Neural crest cell (in vitro differentiated cells): ENCODE data around the gene IZUMO1. TPM values are rescaled to one million over a fixed set of nuclear protein-coding genes. Genes with fewer than 3 reads are reported as not detected.

Experiments
- DNase-seq: peaks from one replicate; pipeline ENCODE4 v3.0.0; 2021; ENCODE audit warnings: low read depth, mixed read lengths, low spot score
- H3K27ac Mint-ChIP-seq: one replicate; pipeline ENCODE4 v1.8.0; 2021; ENCODE audit warnings: mild to moderate bottlenecking, mixed read lengths; ENCODE audit not compliant: unreplicated experiment
- H3K27me3 Mint-ChIP-seq: 2 replicates; pipeline ENCODE4 v1.8.0; 2021; ENCODE audit warnings: low read depth, mild to moderate bottlenecking, mixed read lengths
- H3K36me3 Mint-ChIP-seq: 2 replicates; pipeline ENCODE4 v1.8.0; 2021; ENCODE audit warnings: low read depth, mild to moderate bottlenecking, mixed read lengths
- H3K4me1 Mint-ChIP-seq: 2 replicates; pipeline ENCODE4 v1.8.0; 2021; ENCODE audit warnings: mixed read lengths
- H3K4me3 Mint-ChIP-seq: one replicate; pipeline ENCODE4 v1.8.0; 2021; ENCODE audit warnings: mild to moderate bottlenecking, mixed read lengths
- H3K9me3 Mint-ChIP-seq: 2 replicates; pipeline ENCODE4 v1.8.0; 2021; ENCODE audit warnings: mixed read lengths
- CTCF ChIP-seq: fragments of 200-600 bp; sonication (generic); conservative IDR thresholded peaks from 2 replicates; pipeline ENCODE4 v1.5.0; 2021; ENCODE audit warnings: antibody characterized with exemption, mild to moderate bottlenecking
- total RNA-seq: library from RNA; stranded (reverse); gene quantifications from 2 replicates; pipeline ENCODE4 v1.2.1, GENCODE V29; 2021

Gene IZUMO1
- total RNA-seq, 1 donor from 2014 or later: 0.23 TPM

- peaks cover 7% of the 10 kb centered on the region for H3K4me1 Mint-ChIP-seq
- H3K36me3 Mint-ChIP-seq: peaks cover 2% of the 10 kb centered on the region
- H3K27me3 Mint-ChIP-seq: peaks cover 4% of the 10 kb centered on the region
- DNase-seq: no peak
- H3K4me3 Mint-ChIP-seq: peak overlapping the region; percentile 49
- H3K27ac Mint-ChIP-seq: no peak overlapping the region
- H3K9me3 Mint-ChIP-seq: no peaks in the 10 kb centered on the region
- TF ChIP-seq CTCF: no peak
Measured at GRCh38 chr19:48708471-48708870, 38.2 kb downstream of the IZUMO1 start.

GRCh38 chr19:48705431-48705830 is 41.3 kb downstream of the IZUMO1 start:
- DNase-seq: no peak
- peaks cover 7% of the 10 kb centered on the region for H3K4me1 Mint-ChIP-seq

GRCh38 chr19:48703316-48703715 is 43.4 kb downstream of the IZUMO1 start:
- H3K4me1 Mint-ChIP-seq: peaks cover 2% of the 10 kb centered on the region
- no peak for TF ChIP-seq CTCF
- peaks cover 12% of the 10 kb centered on the region for H3K27me3 Mint-ChIP-seq
- H3K4me3 Mint-ChIP-seq: no peak overlapping the region
- no peaks in the 10 kb centered on the region for H3K9me3 Mint-ChIP-seq
- no peak for DNase-seq
- H3K27ac Mint-ChIP-seq: no peak overlapping the region
- peaks cover 6% of the 10 kb centered on the region for H3K36me3 Mint-ChIP-seq

More at GRCh38 chr19:48705431-48705830, 41.3 kb downstream of the IZUMO1 start:
- Mint-ChIP-seq H3K27me3 (peaks cover 4% of the 10 kb centered on the region), H3K9me3 (no peaks in the 10 kb centered on the region), H3K36me3 (peaks cover 6% of the 10 kb centered on the region), H3K27ac (no peak overlapping the region), H3K4me3 (no peak overlapping the region)
- TF ChIP-seq CTCF: no peak

- no peak for DNase-seq
- H3K4me3 Mint-ChIP-seq: no peak overlapping the region
- H3K27me3 Mint-ChIP-seq: peaks cover 17% of the 10 kb centered on the region
- peaks cover 6% of the 10 kb centered on the region for H3K36me3 Mint-ChIP-seq
- TF ChIP-seq CTCF: no peak
- H3K4me1 Mint-ChIP-seq: no peaks in the 10 kb centered on the region
- no peak overlapping the region for H3K27ac Mint-ChIP-seq
- no peaks in the 10 kb centered on the region for H3K9me3 Mint-ChIP-seq
Measured at GRCh38 chr19:48702701-48703100, 44.0 kb downstream of the IZUMO1 start.

GRCh38 chr19:48698046-48698445 is 48.7 kb downstream of the IZUMO1 start:
- Mint-ChIP-seq H3K4me3 (no peak overlapping the region), H3K36me3 (peaks cover 4% of the 10 kb centered on the region), H3K27me3 (peaks cover 52% of the 10 kb centered on the region), H3K4me1 (peaks cover 5% of the 10 kb centered on the region), H3K9me3 (no peaks in the 10 kb centered on the region), H3K27ac (no peak overlapping the region)
- DNase-seq: no peak
- TF ChIP-seq CTCF: no peak
